ENCODE results near the gene MT1F.

MT1F gene

DNA sequence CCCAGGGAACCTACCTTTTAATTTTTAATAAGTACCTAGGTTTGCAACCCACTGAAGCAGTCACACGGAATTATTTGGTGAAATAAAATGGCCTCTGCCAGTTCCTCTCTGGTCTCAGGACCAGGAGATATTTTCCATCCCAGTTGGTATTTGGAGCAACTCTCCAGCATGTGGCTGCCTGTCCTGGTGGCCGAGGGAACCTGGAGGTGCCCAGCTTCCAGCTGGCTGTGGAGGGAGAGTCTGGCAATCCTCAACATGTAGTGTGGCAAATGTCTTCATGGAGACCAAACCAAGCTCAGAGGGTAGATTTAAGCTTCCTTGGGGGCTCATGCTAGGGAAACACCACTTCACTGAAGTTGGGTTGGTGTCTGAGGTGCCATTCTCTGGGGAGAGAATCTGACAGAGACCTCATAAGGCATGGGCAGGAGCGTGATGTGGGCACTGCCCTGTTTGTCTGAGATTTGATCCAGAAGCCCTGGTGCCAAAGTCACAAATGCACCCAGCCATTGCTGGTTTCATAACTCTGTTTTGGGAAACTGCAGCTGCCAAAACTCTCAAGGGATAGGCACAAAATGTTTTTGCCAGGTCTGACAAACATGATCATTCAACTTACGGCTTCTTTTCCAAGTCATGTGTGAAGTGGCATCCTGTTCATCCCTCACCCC is 27.3 kb downstream of the MT1F start:
- no peak overlapping the region for H3K27ac ChIP-seq (ENCODE audit: low read depth, low read length, poor library complexity, severe bottlenecking)
- H3K9me2 ChIP-seq (ENCODE audit: low read depth, low read length), result no peaks in the 10 kb centered on the region
- H3K4me1 ChIP-seq (ENCODE audit: insufficient read depth, low read length, severe bottlenecking), result peaks cover 12% of the 10 kb centered on the region
- no peak overlapping the region for H3K9ac ChIP-seq (ENCODE audit: low read length)
- no peaks in the 10 kb centered on the region for H3K9me3 ChIP-seq (ENCODE audit: low read length)
- no peaks in the 10 kb centered on the region; the same call in 1 of the 2 replicates for H3K27me3 ChIP-seq (ENCODE audit: insufficient read depth, low read length)
- no peaks in the 10 kb centered on the region for H3K36me3 ChIP-seq (ENCODE audit: insufficient read depth, low read length)
- H3K4me2 ChIP-seq (ENCODE audit: low read length), result no peak overlapping the region
- H3F3A ChIP-seq (ENCODE audit: insufficient read depth, low read length), result no peaks in the 10 kb centered on the region
- no peaks in the 10 kb centered on the region for H3K79me2 ChIP-seq (ENCODE audit: insufficient read depth, low read length)
- no peak overlapping the region for H2AFZ ChIP-seq (ENCODE audit: low read length)
- no peak for TF ChIP-seq EZH2 (IDR thresholded peaks at IDR 0.05; ENCODE audit: borderline replicate concordance, low read length)
- TF ChIP-seq, protein P1, sequence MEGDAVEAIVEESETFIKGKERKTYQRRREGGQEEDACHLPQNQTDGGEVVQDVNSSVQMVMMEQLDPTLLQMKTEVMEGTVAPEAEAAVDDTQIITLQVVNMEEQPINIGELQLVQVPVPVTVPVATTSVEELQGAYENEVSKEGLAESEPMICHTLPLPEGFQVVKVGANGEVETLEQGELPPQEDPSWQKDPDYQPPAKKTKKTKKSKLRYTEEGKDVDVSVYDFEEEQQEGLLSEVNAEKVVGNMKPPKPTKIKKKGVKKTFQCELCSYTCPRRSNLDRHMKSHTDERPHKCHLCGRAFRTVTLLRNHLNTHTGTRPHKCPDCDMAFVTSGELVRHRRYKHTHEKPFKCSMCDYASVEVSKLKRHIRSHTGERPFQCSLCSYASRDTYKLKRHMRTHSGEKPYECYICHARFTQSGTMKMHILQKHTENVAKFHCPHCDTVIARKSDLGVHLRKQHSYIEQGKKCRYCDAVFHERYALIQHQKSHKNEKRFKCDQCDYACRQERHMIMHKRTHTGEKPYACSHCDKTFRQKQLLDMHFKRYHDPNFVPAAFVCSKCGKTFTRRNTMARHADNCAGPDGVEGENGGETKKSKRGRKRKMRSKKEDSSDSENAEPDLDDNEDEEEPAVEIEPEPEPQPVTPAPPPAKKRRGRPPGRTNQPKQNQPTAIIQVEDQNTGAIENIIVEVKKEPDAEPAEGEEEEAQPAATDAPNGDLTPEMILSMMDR (IDR thresholded peaks at IDR 0.05; ENCODE audit: low read length), result no peak
- no peak overlapping the region for H3K4me3 ChIP-seq (ENCODE audit: low read depth, low read length, poor library complexity, severe bottlenecking)
- no peaks in the 10 kb centered on the region for H4K20me1 ChIP-seq (ENCODE audit: insufficient read depth, low read length)

DNA sequence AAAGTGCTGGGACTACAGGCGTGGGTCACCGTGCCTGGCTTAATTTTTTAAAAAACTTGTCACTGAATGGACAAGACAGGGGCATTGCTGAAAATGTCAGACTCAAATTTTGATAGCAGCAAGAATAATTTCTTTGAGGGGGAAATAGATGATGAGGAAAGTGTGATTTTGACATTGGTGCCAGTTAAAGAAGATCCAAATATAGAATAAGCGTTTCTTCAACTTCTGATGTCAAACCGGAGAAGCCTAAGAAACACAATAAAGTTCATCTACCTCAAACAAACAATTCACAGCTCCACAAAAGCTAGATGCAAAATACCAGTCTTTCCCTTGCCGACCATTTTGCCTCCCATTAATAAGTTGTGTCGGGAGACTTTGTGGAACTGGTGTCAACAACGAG is 29.0 kb downstream of the MT1F start:
- no peak overlapping the region for H3K4me2 ChIP-seq (ENCODE audit: low read length)
- no peaks in the 10 kb centered on the region for H3K79me2 ChIP-seq (ENCODE audit: insufficient read depth, low read length)
- no peak overlapping the region for H3K27ac ChIP-seq (ENCODE audit: low read depth, low read length, poor library complexity, severe bottlenecking)
- no peak overlapping the region for H3K4me3 ChIP-seq (ENCODE audit: low read depth, low read length, poor library complexity, severe bottlenecking)
- H3K27me3 ChIP-seq (ENCODE audit: insufficient read depth, low read length), result no peaks in the 10 kb centered on the region; the same call in 1 of the 2 replicates
- H3K9me3 ChIP-seq (ENCODE audit: low read length), result no peaks in the 10 kb centered on the region
- H3F3A ChIP-seq (ENCODE audit: insufficient read depth, low read length), result no peaks in the 10 kb centered on the region
- no peaks in the 10 kb centered on the region for H3K36me3 ChIP-seq (ENCODE audit: insufficient read depth, low read length)
- H3K4me1 ChIP-seq (ENCODE audit: insufficient read depth, low read length, severe bottlenecking), result peaks cover 11% of the 10 kb centered on the region
- no peaks in the 10 kb centered on the region for H3K9me2 ChIP-seq (ENCODE audit: low read depth, low read length)
- H2AFZ ChIP-seq (ENCODE audit: low read length), result no peak overlapping the region
- H3K9ac ChIP-seq (ENCODE audit: low read length), result no peak overlapping the region
- no peaks in the 10 kb centered on the region for H4K20me1 ChIP-seq (ENCODE audit: insufficient read depth, low read length)
- no peak for TF ChIP-seq EZH2 (IDR thresholded peaks at IDR 0.05; ENCODE audit: borderline replicate concordance, low read length)
- TF ChIP-seq, protein P1 (IDR thresholded peaks at IDR 0.05; ENCODE audit: low read length), result no peak

DNA sequence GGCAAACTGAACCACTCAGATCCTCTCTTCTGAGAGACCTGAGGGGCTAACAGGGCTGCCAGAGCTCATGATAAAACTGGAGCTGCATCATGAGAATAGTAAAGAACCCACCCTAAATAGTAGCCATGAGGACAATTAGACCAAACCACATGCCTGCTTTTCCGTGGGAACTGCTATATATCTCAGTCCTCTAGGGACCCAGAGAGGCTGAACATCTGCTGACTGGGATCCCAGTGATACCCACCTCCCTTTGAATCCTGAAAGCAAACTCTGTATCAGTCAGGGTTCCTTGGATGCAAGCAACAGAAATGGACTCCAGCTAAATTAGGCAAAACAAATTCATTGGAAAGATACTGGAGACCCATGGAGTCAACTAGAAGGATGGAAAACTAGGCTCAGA is 31.0 kb downstream of the MT1F start:
- H3K4me1 ChIP-seq (ENCODE audit: insufficient read depth, low read length, severe bottlenecking), result no peaks in the 10 kb centered on the region
- no peaks in the 10 kb centered on the region for H3K9me3 ChIP-seq (ENCODE audit: low read length)
- H3K9ac ChIP-seq (ENCODE audit: low read length), result no peak overlapping the region
- H3F3A ChIP-seq (ENCODE audit: insufficient read depth, low read length), result no peaks in the 10 kb centered on the region
- no peak overlapping the region for H2AFZ ChIP-seq (ENCODE audit: low read length)
- no peak for TF ChIP-seq EZH2 (IDR thresholded peaks at IDR 0.05; ENCODE audit: borderline replicate concordance, low read length)
- H4K20me1 ChIP-seq (ENCODE audit: insufficient read depth, low read length), result no peaks in the 10 kb centered on the region
- no peak overlapping the region for H3K27ac ChIP-seq (ENCODE audit: low read depth, low read length, poor library complexity, severe bottlenecking)
- no peaks in the 10 kb centered on the region for H3K9me2 ChIP-seq (ENCODE audit: low read depth, low read length)
- no peak overlapping the region for H3K4me2 ChIP-seq (ENCODE audit: low read length)
- H3K4me3 ChIP-seq (ENCODE audit: low read depth, low read length, poor library complexity, severe bottlenecking), result no peak overlapping the region
- H3K79me2 ChIP-seq (ENCODE audit: insufficient read depth, low read length), result no peaks in the 10 kb centered on the region
- H3K36me3 ChIP-seq (ENCODE audit: insufficient read depth, low read length), result no peaks in the 10 kb centered on the region
- H3K27me3 ChIP-seq (ENCODE audit: insufficient read depth, low read length), result no peaks in the 10 kb centered on the region; the same call in 1 of the 2 replicates

DNA sequence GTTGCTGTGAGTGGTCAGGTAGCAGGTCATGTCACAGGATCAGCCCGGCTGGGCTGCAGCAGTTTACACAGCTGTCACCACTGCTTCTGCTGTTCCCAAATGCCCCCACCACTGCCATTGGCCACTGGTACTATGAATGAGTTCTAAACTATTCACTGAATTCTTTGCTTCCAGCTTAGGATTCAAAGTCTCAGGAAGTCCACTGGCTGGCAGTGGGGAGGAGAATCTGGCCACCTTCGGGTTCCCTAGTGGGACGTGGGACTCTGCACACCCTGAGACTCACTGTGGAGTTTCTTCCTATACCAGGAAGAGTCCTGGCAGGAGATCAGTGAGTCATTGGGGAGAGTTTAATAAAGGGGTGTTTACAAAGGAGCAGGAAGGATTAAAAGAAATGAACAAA is 31.4 kb downstream of the MT1F start:
- H3K27me3 ChIP-seq (ENCODE audit: insufficient read depth, low read length), result no peaks in the 10 kb centered on the region; the same call in 1 of the 2 replicates
- H3F3A ChIP-seq (ENCODE audit: insufficient read depth, low read length), result no peaks in the 10 kb centered on the region
- no peaks in the 10 kb centered on the region for H3K9me2 ChIP-seq (ENCODE audit: low read depth, low read length)
- no peak overlapping the region for H3K4me2 ChIP-seq (ENCODE audit: low read length)
- H3K27ac ChIP-seq (ENCODE audit: low read depth, low read length, poor library complexity, severe bottlenecking), result no peak overlapping the region
- no peaks in the 10 kb centered on the region for H4K20me1 ChIP-seq (ENCODE audit: insufficient read depth, low read length)
- no peaks in the 10 kb centered on the region for H3K36me3 ChIP-seq (ENCODE audit: insufficient read depth, low read length)
- H3K9ac ChIP-seq (ENCODE audit: low read length), result no peak overlapping the region
- no peak overlapping the region for H2AFZ ChIP-seq (ENCODE audit: low read length)
- H3K4me3 ChIP-seq (ENCODE audit: low read depth, low read length, poor library complexity, severe bottlenecking), result no peak overlapping the region
- TF ChIP-seq EZH2 (IDR thresholded peaks at IDR 0.05; ENCODE audit: borderline replicate concordance, low read length), result no peak
- TF ChIP-seq, protein P1 (IDR thresholded peaks at IDR 0.05; ENCODE audit: low read length), result no peak
- H3K4me1 ChIP-seq (ENCODE audit: insufficient read depth, low read length, severe bottlenecking), result no peaks in the 10 kb centered on the region
- no peaks in the 10 kb centered on the region for H3K79me2 ChIP-seq (ENCODE audit: insufficient read depth, low read length)
- no peaks in the 10 kb centered on the region for H3K9me3 ChIP-seq (ENCODE audit: low read length)
